HG02623 (cell line): ENCODE measurements around the gene ESRRB.

Experiments used
- ATAC-seq: cut with Tn5 transposase; IDR thresholded peaks from one replicate; pipeline ENCODE4 v1.9.1; 2021; ENCODE audit warnings: moderate library complexity; ENCODE audit not compliant: unreplicated experiment

The ESRRB gene

DNA sequence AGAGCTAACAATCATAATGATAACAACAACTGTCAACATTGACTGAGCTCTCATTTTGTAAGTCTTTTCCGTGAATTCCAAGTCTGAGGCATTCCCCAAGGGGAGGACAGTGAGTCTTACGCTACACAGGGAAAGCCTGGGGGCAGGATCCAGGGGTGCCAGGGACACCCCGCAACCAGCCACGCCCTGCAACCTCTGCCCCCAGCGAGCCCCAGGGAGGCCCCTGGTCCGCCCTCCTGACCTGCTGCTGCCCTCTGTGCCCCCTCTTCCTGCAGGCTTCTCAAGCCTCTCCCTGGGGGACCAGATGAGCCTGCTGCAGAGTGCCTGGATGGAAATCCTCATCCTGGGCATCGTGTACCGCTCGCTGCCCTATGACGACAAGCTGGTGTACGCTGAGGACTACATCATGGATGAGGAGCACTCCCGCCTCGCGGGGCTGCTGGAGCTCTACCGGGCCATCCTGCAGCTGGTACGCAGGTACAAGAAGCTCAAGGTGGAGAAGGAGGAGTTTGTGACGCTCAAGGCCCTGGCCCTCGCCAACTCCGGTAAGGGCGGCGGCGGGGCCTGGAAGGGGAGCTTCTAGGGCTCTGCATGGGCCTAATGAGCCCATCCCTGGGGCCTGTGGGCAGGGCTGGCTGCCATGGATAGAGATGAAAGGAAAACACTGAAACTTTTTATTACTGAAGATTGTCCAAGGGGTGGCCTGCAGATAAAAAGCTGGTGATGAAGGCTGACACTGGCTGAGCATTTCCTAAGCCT is 115.4 kb downstream of the ESRRB start:
- no peak for ATAC-seq

GRCh38 chr14:76495983-76496382 is 120.0 kb downstream of the ESRRB start:
- no peak for ATAC-seq

GRCh38 chr14:76496595-76496994 is 120.7 kb downstream of the ESRRB start:
- no peak for ATAC-seq

DNA sequence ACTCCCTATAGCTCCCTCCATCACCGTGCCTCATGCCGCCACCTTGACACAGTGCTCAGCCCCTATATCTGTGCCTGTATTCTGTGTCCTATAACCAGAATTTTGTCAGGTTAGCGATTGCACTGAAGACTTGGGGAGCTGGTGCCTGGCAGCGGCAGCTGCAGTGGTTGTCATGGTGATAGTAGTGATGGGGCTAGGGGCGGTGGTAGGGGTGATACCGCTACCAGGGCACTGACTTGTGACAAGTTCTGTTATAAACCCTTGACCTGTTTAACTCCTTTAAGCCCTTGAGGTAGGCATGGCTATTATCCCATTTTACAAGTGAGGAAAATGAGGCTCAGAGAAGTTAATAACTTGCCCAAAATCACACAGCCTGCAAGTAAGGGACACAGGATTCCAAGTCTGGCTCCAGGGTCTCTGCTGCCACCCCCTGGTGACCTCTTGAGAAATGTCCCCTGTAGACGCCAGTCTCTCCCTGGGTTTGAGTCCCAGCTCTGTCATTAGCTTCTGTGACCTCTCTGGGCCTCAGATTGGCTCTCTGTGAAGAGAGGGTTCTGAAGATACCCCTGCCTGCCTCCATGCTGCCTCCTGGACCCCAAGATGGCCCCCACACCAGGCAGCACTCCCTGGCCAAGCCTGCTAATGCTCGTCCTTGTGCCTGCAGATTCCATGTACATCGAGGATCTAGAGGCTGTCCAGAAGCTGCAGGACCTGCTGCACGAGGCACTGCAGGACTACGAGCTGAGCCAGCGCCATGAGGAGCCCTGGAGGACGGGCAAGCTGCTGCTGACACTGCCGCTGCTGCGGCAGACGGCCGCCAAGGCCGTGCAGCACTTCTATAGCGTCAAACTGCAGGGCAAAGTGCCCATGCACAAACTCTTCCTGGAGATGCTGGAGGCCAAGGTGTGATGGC is 121.9 kb downstream of the ESRRB start:
- no peak for ATAC-seq

GRCh38 chr14:76498463-76498935 is 122.6 kb downstream of the ESRRB start:
- no peak for ATAC-seq

GRCh38 chr14:76498976-76499375 is 123.0 kb downstream of the ESRRB start:
- ATAC-seq, result no peak

- no peak for ATAC-seq
Observed at GRCh38 chr14:76499399-76499798, 123.5 kb downstream of the ESRRB start.

DNA sequence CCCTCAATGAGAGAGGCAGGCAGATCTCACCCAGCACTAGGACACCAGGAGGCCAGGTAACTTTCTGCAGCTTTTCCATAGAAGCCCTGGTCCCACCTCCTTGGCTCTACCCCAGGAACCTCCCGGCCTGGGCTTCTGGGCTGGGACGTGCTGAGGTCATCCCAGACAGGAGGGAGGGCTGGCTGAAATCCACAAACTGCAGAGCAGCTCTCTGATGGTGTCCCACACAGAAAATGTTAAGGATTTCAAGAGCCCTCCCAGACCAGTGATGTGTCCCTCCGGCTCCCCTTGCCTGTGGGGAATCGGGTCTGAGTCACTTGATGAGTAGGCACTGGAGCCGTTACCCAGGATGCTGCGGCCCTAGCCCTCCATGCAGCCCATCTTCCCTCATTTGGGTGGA is 124.1 kb downstream of the ESRRB start:
- ATAC-seq, result no peak

- no peak for ATAC-seq
Observed at GRCh38 chr14:76500480-76500879, 124.5 kb downstream of the ESRRB start.

GRCh38 chr14:76501156-76501720 is 125.3 kb downstream of the ESRRB start:
- no peak for ATAC-seq

DNA sequence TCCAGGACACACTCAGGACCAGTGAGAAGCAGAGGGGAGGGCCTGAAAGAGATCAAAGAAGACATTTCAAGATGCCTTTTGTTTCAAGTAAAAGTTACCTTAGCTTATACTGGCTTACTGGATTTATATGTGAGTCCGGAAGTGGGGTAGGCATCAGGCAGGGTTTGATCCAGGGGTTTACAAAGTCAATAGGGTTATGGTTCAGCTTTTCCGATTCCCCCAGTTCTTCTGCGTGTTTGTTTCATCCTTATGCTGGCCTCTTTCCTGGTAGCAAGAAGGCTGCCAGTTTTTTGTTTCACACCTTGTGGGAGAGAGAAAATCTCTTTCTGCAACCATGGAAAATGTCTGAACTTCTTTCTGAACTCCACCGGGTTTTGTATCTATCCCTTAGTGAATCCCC is 126.3 kb downstream of the ESRRB start:
- ATAC-seq, result no peak

GRCh38 chr14:76502638-76503037 is 126.7 kb downstream of the ESRRB start:
- ATAC-seq, result no peak

- ATAC-seq, result no peak
Observed at GRCh38 chr14:76509311-76509710, 133.4 kb downstream of the ESRRB start.

- ATAC-seq, result no peak
Observed at GRCh38 chr14:76510181-76510580, 134.2 kb downstream of the ESRRB start.

- ATAC-seq, result no peak
Observed at GRCh38 chr14:76514213-76514998, 138.5 kb downstream of the ESRRB start.

GRCh38 chr14:76516884-76517283 is 140.9 kb downstream of the ESRRB start:
- no peak for ATAC-seq

- ATAC-seq, result no peak
Observed at GRCh38 chr14:76518366-76518765, 142.4 kb downstream of the ESRRB start.

DNA sequence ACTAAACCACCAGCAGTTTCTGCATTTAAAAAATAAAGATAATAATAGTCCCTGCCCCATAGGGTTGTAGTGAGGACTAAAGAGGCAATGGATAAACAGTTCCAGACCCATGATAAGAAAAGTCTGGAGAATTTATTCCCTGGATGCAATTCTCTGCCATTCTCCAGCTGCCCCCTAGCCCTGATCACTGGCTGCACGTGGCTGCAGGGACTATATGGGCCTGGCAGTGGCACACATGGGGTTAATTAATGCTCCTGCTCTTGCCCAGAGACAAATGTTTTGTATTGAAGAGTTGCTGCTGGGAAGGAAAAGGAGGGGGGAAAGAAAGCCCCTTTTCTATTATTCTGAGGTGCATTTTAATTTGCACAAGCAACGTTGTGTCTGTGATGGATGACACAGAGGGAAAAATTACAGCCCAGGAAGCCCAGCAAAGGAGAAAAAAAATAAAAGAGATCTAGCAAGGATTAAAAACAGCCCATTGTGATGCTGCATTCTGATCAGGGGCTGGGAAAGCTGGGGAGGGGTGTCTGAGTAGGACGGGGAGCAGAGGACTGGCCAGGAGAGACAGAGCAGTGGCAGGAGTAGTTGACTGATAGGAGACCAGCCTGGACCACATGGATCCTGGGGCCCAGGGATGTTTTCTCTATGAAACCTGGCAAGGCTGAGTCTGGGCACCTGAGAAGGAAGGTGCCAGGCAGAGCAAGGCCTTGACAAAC is 149.3 kb downstream of the ESRRB start:
- ATAC-seq, result no peak

- no peak for ATAC-seq
Observed at GRCh38 chr14:76531085-76531484, 155.1 kb downstream of the ESRRB start.

- no peak for ATAC-seq
Observed at GRCh38 chr14:76531821-76532318, 155.9 kb downstream of the ESRRB start.
